ENCODE results near the gene CD72.

GRCh38 chr9:35618854-35619799 is 914 bp upstream of the CD72 start:
- no peak for TF ChIP-seq EZH2 (IDR thresholded peaks at IDR 0.05; ENCODE audit: borderline replicate concordance, low read length)
- no peak for TF ChIP-seq CTCF (conservative IDR thresholded peaks at IDR 0.05 in 1 of 2, IDR thresholded peaks at IDR 0.05 in 1 of 2; ENCODE audit: extremely low read depth in 1 of 2, insufficient read depth in 1 of 2, low read depth in 1 of 2, low read length in 2 of 2)

All from mammary epithelial cell (primary cell).